OCI-LY7 (cell line): ENCODE results near the gene BTNL3.

ENCODE experiments used
- CTCF ChIP-seq: fragments of 200-600 bp; sonication (generic); conservative IDR thresholded peaks from 2 replicates; pipeline ENCODE4 v1.5.1; 2014; ENCODE audit warnings: mild to moderate bottlenecking, antibody characterized with exemption, low read length, moderate library complexity, mixed read lengths
- EZH2phosphoT487 ChIP-seq: fragments of 200-600 bp; sonication (generic); IDR thresholded peaks from 2 replicates; pipeline ENCODE4 v1.6.1; 2018; ENCODE audit warnings: low read depth, borderline replicate concordance, mild to moderate bottlenecking, mixed run types, antibody characterized with exemption, low read length, moderate library complexity, mixed read lengths

GRCh38 chr5:181044662-181045305 lies 56.1 kb downstream of the BTNL3 start:
- no peak for TF ChIP-seq CTCF
- TF ChIP-seq EZH2phosphoT487: no peak
